GM18505 (cell line): Measurements from ENCODE around the gene MLANA.
"Not testable (repeated sequence)": the region's sequence is repeated elsewhere in the genome, so short reads cannot be mapped to it uniquely, and the experiment has no call there.

Experiments used
- ATAC-seq: cut with Tn5 transposase; IDR thresholded peaks from one replicate; pipeline ENCODE4 v1.9.1; 2021; ENCODE audit not compliant: unreplicated experiment
- POLR2A ChIP-seq: IDR thresholded peaks from 4 replicates; pipeline ENCODE4 v1.6.1; 2011; ENCODE audit warnings: borderline replicate concordance; ENCODE audit not compliant: insufficient read depth, insufficient read length; ENCODE audit errors: extremely low read depth

Gene MLANA

DNA sequence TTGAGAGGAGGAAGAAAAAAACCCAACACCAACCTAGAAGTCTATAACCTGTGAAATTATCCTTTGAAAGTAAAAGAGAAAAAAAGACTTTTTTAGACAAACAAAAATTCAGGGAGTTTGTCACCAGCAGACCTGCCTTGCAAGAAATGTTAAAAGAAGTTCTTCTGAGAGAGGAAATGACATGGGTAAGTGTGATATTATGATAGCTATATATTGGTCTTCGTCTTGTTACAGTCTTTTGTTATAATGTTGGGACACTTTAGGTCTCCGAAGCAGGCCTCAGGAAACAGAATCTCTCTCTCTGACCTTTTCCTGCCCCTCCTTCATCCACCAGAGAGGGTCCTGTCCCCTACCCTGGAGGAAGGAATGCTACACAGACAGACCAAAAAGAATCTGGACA lies 16.6 kb upstream of the MLANA start:
- ATAC-seq: no peak
- TF ChIP-seq POLR2A: no peak

DNA sequence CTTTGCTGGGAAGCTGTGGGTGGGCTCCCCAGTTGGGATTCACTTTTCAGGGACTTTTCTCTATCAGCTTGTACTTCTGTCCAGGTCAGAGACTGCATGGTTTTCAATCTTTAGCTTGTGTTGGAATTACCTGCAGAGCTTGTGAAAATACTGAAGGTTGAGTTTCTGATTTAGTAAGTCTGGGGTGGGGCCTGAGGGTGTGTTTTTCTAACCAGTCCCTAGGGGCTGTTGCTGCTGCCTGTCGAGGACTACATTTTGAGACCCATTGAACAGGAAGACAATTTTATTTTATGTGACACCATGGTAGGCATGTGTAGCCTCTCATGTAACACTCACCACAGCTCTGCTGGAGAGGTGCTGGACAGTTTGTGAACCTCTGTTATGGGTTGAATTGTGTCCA lies 14.7 kb upstream of the MLANA start:
- no peak for ATAC-seq
- no peak for TF ChIP-seq POLR2A

DNA sequence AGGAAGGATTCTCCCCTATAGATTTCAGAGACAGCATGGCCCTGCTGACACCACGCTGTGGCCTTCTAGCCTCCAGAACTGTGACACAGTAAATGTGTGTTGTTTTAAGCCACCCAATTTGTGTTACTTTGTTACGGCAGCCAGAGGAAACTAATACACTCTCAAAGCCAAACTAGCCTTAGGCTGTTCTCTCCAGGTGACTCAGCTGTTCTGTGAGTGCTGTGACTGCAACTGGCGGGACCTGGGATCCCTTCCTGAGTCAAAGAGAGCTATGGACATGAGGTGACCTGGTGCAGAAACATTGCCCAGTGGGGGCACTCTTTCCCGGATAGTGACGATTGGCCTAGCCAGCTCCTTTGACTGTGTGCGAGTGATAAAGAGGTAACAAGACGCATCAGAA lies 14.0 kb upstream of the MLANA start:
- no peak for ATAC-seq
- no peak for TF ChIP-seq POLR2A

- no peak for TF ChIP-seq POLR2A
- ATAC-seq: no peak
Measured at GRCh38 chr9:5879419-5880181, 11.1 kb upstream of the MLANA start.

GRCh38 chr9:5882244-5883012 lies 8.3 kb upstream of the MLANA start:
- ATAC-seq: not testable (repeated sequence)

DNA sequence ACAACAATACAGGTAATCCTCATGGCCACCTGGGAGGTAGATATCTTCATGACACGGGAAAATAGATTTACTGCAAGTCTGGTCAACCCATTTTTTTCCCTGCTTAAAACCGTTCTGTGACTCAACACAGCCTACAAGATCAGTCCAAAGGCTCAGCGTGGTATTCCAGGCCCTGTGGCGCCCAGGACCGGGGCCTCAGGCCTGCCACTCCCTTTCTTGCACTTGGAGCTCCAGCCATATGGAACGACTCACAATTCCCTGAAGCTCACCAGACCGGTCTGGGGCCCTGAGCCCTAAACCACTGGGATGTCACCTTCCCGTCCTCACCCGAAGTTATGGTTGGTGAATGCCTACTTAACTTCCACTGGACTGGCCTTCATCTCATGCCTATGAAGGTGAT lies 6.5 kb upstream of the MLANA start:
- no peak for ATAC-seq
- no peak for TF ChIP-seq POLR2A

DNA sequence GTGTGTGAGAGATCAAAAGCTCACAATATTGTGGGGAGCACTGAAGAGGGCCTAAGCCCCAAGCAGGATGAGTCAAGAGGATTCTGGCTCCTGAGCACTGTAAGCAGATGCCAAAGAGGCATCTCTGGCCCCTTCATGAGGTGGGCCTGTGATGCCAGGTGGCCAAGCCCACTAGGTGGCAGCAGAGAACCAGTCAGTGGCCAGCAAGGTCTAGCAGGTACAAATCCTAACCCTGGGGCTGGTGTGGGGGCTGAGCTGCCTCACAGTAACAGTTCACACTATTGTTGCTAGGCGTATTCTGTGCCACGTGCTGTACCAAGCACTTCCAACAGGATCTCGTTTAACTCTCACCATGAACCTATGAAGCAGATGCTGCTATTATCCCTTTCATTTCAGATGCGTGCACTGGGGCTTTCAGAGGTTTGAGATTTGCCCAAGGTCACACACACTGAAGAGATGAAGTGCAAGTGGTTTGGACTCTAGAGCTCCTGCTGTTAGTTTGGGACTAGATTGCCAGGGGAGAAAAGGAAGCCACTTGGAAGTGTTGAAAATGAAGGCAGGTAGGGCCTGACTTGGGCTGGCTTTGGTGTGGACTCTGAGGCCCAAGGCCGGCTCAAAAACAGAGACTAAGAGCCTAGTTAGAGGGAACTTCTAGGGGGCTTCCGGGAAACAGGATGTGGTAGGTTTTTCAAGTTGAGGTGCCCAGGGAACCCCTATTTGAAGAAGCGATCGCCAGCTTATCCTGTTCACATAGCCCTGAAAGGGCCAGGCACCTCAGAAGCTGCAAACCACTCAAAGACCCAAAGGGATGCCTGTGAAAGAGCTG lies 4.4 kb upstream of the MLANA start:
- no peak for TF ChIP-seq POLR2A
- peak; percentile 92 for ATAC-seq

GRCh38 chr9:5892456-5893133 lies 1.9 kb downstream of the MLANA start:
- no peak for ATAC-seq
- TF ChIP-seq POLR2A: no peak

DNA sequence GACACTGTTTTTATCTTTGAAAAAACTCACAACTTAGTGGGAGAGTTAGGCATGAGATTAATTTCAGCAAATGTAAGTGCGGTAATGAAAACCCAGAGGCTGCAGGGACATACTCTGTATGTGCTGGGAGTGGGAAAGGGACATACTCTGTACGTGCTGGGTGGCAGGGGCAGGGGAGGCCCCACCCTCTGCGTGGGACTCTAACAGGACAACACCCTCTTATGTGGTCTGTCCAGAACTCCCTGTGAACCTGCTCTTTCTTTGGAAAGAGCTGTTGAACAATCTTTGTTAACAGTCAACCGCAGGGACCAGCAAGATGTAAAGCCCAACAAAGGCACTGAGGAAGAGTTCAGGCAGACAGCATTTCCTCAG lies 2.4 kb downstream of the MLANA start:
- no peak for TF ChIP-seq POLR2A
- ATAC-seq: no peak

- TF ChIP-seq POLR2A: no peak
- no peak for ATAC-seq
Measured at GRCh38 chr9:5893591-5894236, 3.0 kb downstream of the MLANA start.

- no peak for TF ChIP-seq POLR2A
- ATAC-seq: no peak
Measured at GRCh38 chr9:5894237-5894959, 3.7 kb downstream of the MLANA start.

DNA sequence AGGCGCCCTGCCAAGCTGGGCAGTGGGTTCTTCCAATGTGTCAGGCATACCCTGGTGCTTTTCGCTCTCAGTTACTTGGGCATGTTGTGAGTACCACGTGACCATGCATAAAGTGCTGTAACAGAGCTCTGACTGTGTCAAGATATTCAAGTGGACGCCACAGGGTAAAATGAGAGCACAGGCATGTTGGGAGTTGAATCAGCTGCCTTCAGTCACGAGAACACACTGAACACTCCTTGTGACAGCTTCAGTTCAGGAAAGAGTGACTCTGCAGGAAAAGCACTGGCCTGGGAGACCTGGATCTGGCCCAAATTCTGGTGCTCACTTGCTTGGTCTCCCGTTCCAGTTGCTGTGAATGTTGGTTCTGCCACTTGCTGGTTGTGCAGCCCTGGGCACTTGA lies 5.1 kb downstream of the MLANA start:
- no peak for TF ChIP-seq POLR2A
- no peak for ATAC-seq
